HEK293 (cell line): Measurements from ENCODE around the gene SETD1A.

Experiments used
- AEBP2 ChIP-seq: fragments of 450-650 bp; formaldehyde crosslinking; IDR thresholded peaks from 2 replicates; pipeline ENCODE4 v1.5.1; 2016; ENCODE audit warnings: missing biosample characterization, missing genetic modification characterization, borderline replicate concordance
- BCL11B ChIP-seq: fragments of 450-650 bp; formaldehyde crosslinking; IDR thresholded peaks from 2 replicates; pipeline ENCODE4 v1.5.1; 2016; ENCODE audit warnings: low read depth, missing biosample characterization, missing genetic modification characterization
- GLIS1 ChIP-seq: fragments of 450-650 bp; formaldehyde crosslinking; IDR thresholded peaks from 2 replicates; pipeline ENCODE4 v1.5.1; 2016; ENCODE audit warnings: missing biosample characterization, missing genetic modification characterization
- INSM2 ChIP-seq: fragments of 450-650 bp; formaldehyde crosslinking; IDR thresholded peaks from 2 replicates; pipeline ENCODE4 v1.5.1; 2016; ENCODE audit warnings: missing biosample characterization, missing genetic modification characterization
- KLF8 ChIP-seq: fragments of 450-650 bp; formaldehyde crosslinking; IDR thresholded peaks from 2 replicates; pipeline ENCODE4 v1.5.1; 2016; ENCODE audit warnings: missing biosample characterization, missing genetic modification characterization
- KLF9 ChIP-seq: fragments of 450-650 bp; formaldehyde crosslinking; IDR thresholded peaks from 2 replicates; pipeline ENCODE4 v1.5.1; 2016; ENCODE audit warnings: missing biosample characterization, missing genetic modification characterization, low read depth
- REST ChIP-seq: fragments of 450-650 bp; formaldehyde crosslinking; IDR thresholded peaks from 2 replicates; pipeline ENCODE4 v1.5.1; 2016; ENCODE audit warnings: missing biosample characterization, missing genetic modification characterization
- SP3 ChIP-seq: fragments of 450-650 bp; formaldehyde crosslinking; IDR thresholded peaks from 2 replicates; pipeline ENCODE4 v1.5.1; 2016; ENCODE audit warnings: missing biosample characterization, missing genetic modification characterization
- WT1 ChIP-seq: fragments of 450-650 bp; formaldehyde crosslinking; IDR thresholded peaks from 2 replicates; pipeline ENCODE4 v1.5.1; 2016; ENCODE audit warnings: missing biosample characterization, missing genetic modification characterization
- ZBTB21 ChIP-seq: fragments of 450-650 bp; formaldehyde crosslinking; IDR thresholded peaks from 2 replicates; pipeline ENCODE4 v1.5.1; 2017; ENCODE audit warnings: missing biosample characterization, missing genetic modification characterization
- ZNF112 ChIP-seq: fragments of 450-650 bp; formaldehyde crosslinking; IDR thresholded peaks from 2 replicates; pipeline ENCODE4 v1.5.0; 2017; ENCODE audit warnings: missing biosample characterization, missing genetic modification characterization
- ZNF18 ChIP-seq: fragments of 450-650 bp; formaldehyde crosslinking; IDR thresholded peaks from 2 replicates; pipeline ENCODE4 v1.5.1; 2016; ENCODE audit warnings: missing biosample characterization, missing genetic modification characterization
- ZNF324 ChIP-seq: fragments of 450-650 bp; formaldehyde crosslinking; IDR thresholded peaks from 2 replicates; pipeline ENCODE4 v1.5.1; 2016; ENCODE audit warnings: missing biosample characterization, missing genetic modification characterization
- ZNF391 ChIP-seq: fragments of 450-650 bp; formaldehyde crosslinking; IDR thresholded peaks from 2 replicates; pipeline ENCODE4 v1.5.1; 2016; ENCODE audit warnings: low read depth, missing biosample characterization, missing genetic modification characterization, borderline replicate concordance
- ZNF398 ChIP-seq: fragments of 450-650 bp; formaldehyde crosslinking; IDR thresholded peaks from 2 replicates; pipeline ENCODE4 v1.5.1; 2017; ENCODE audit warnings: missing biosample characterization, missing genetic modification characterization
- ZNF433 ChIP-seq: fragments of 450-650 bp; formaldehyde crosslinking; IDR thresholded peaks from 2 replicates; pipeline ENCODE4 v1.5.1; 2016; ENCODE audit warnings: missing biosample characterization, missing genetic modification characterization, low read depth
- ZNF510 ChIP-seq: fragments of 450-650 bp; formaldehyde crosslinking; IDR thresholded peaks from 2 replicates; pipeline ENCODE4 v1.5.1; 2018; ENCODE audit warnings: mild to moderate bottlenecking, missing genetic modification characterization, missing biosample characterization; ENCODE audit not compliant: insufficient replicate concordance
- ZNF549 ChIP-seq: fragments of 450-650 bp; IDR thresholded peaks from 2 replicates; pipeline ENCODE4 v1.5.1; 2018; ENCODE audit warnings: missing biosample characterization, missing genetic modification characterization, mild to moderate bottlenecking, inconsistent platforms, moderate library complexity
- ZNF555 ChIP-seq: fragments of 450-650 bp; formaldehyde crosslinking; conservative IDR thresholded peaks from 2 replicates; pipeline ENCODE4 v1.5.1; 2017; ENCODE audit warnings: missing biosample characterization, mild to moderate bottlenecking, missing genetic modification characterization, inconsistent platforms
- ZNF580 ChIP-seq: fragments of 450-650 bp; formaldehyde crosslinking; IDR thresholded peaks from 2 replicates; pipeline ENCODE4 v1.5.1; 2016; ENCODE audit warnings: missing biosample characterization, missing genetic modification characterization
- ZNF610 ChIP-seq: fragments of 450-650 bp; formaldehyde crosslinking; IDR thresholded peaks from 2 replicates; pipeline ENCODE4 v1.5.1; 2016; ENCODE audit warnings: missing biosample characterization, missing genetic modification characterization, borderline replicate concordance
- ZNF621 ChIP-seq: fragments of 450-650 bp; formaldehyde crosslinking; IDR thresholded peaks from 2 replicates; pipeline ENCODE4 v1.5.1; 2017; ENCODE audit warnings: missing biosample characterization, missing genetic modification characterization
- ZNF624 ChIP-seq: fragments of 450-650 bp; formaldehyde crosslinking; IDR thresholded peaks from 2 replicates; pipeline ENCODE4 v1.5.1; 2017; ENCODE audit warnings: missing biosample characterization, missing genetic modification characterization
- ZNF768 ChIP-seq: fragments of 450-650 bp; formaldehyde crosslinking; IDR thresholded peaks from 2 replicates; pipeline ENCODE4 v1.5.1; 2018; ENCODE audit warnings: missing biosample characterization, mild to moderate bottlenecking, missing genetic modification characterization
- ZNF843 ChIP-seq: fragments of 450-650 bp; formaldehyde crosslinking; IDR thresholded peaks from 2 replicates; pipeline ENCODE4 v1.5.1; 2016; ENCODE audit warnings: missing biosample characterization, missing genetic modification characterization
- ZSCAN23 ChIP-seq: fragments of 450-650 bp; formaldehyde crosslinking; IDR thresholded peaks from 2 replicates; pipeline ENCODE4 v1.5.1; 2016; ENCODE audit warnings: missing biosample characterization, missing genetic modification characterization
- ZSCAN4 ChIP-seq: fragments of 450-650 bp; formaldehyde crosslinking; IDR thresholded peaks from 2 replicates; pipeline ENCODE4 v1.5.1; 2017; ENCODE audit warnings: missing biosample characterization, missing genetic modification characterization

SETD1A gene

GRCh38 chr16:31032736-31033708, 75.5 kb downstream of the SETD1A start, which contains the start of gene STX4 (continued):
- TF ChIP-seq ZNF18 (no peak), ZSCAN23 (tag by site-specific recombination) (peak; percentile 82), ZSCAN4 (tag by site-specific recombination) (peak; percentile 50; the same call in 1 of the 2 replicates), ZNF580 (tag by site-specific recombination) (peak; percentile 99), ZNF112 (tag by site-specific recombination) (no peak), INSM2 (tag by site-specific recombination) (peak; percentile 95), ZNF398 (tag by site-specific recombination) (peak; percentile 85), ZNF555 (tag by site-specific recombination) (no peak), GLIS1 (tag by site-specific recombination) (peak; percentile 62), KLF9 (peak; percentile 58; the same call in 1 of the 2 replicates), BCL11B (peak; percentile 48; the same call in 1 of the 2 replicates), ZNF768 (no peak), KLF8 (tag by site-specific recombination) (peak; percentile 90), SP3 (tag by site-specific recombination) (peak; percentile 90), ZNF510 (tag by site-specific recombination) (no peak), AEBP2 (tag by site-specific recombination) (no peak), ZNF324 (tag by site-specific recombination) (peak; percentile 99), ZNF624 (no peak), ZNF843 (peak; percentile 85), ZNF391 (peak; percentile 96; the same call in 1 of the 2 replicates), ZBTB21 (tag by site-specific recombination) (peak; percentile 100), ZNF610 (tag by site-specific recombination) (peak; percentile 90; the same call in 1 of the 2 replicates), WT1 (tag by site-specific recombination) (0 out of 2 replicates have a peak, but pooled peaks have one; percentile 55), ZNF433 (tag by site-specific recombination) (no peak), ZNF621 (tag by site-specific recombination) (no peak), REST (tag by site-specific recombination) (peak; percentile 52), ZNF549 (tag by site-specific recombination) (no peak)
